ENCODE measurements around the gene AMOT. TPM values are rescaled to one million over a fixed set of nuclear protein-coding genes. Genes with fewer than 3 reads are reported as not detected.

Gene AMOT, protein sequence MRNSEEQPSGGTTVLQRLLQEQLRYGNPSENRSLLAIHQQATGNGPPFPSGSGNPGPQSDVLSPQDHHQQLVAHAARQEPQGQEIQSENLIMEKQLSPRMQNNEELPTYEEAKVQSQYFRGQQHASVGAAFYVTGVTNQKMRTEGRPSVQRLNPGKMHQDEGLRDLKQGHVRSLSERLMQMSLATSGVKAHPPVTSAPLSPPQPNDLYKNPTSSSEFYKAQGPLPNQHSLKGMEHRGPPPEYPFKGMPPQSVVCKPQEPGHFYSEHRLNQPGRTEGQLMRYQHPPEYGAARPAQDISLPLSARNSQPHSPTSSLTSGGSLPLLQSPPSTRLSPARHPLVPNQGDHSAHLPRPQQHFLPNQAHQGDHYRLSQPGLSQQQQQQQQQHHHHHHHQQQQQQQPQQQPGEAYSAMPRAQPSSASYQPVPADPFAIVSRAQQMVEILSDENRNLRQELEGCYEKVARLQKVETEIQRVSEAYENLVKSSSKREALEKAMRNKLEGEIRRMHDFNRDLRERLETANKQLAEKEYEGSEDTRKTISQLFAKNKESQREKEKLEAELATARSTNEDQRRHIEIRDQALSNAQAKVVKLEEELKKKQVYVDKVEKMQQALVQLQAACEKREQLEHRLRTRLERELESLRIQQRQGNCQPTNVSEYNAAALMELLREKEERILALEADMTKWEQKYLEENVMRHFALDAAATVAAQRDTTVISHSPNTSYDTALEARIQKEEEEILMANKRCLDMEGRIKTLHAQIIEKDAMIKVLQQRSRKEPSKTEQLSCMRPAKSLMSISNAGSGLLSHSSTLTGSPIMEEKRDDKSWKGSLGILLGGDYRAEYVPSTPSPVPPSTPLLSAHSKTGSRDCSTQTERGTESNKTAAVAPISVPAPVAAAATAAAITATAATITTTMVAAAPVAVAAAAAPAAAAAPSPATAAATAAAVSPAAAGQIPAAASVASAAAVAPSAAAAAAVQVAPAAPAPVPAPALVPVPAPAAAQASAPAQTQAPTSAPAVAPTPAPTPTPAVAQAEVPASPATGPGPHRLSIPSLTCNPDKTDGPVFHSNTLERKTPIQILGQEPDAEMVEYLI
- total RNA-seq = 10 to 100 TPM in 1 of 6 donors, 1 to 10 TPM in 5; 4.5 to 14.4 (median 5.7) TPM
- 1 to 10 TPM; 1.1 to 2.8 TPM for polyA plus RNA-seq

DNA sequence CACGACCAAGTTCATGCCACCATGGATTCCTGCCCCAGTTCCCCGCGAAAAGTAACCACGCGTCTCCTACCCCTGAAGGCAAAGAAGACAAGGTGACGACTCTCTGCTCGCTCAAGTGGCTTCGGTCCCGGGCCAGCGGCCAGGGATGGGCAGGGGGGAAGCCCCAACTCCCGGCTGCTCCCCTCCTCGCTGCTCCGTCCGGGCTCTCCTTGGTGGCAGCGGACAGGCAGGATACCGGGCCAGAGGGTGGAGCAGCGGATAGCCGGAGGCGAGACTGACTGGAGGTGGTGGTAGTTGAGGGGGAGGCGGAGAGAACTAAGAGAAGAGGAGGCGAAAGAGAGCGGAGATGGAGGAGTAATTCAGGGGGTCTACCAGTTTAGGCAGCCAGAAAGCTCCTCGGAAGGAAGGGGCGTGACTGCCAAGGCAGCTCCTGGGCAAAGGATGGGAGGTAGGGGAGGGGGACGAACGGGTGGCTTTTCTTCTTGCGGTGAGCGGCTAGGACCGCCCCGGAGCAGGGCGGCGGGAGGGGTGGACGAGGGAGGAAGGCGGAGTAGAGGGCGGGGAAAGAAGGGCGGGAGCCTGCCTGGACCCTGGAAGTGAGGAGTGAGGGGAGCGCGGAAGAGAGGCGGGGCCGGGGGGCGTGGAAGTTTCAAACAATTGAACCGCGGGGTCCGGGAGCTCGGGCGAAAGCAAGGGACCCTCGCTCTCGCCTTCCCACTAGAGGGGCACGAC is at the start of gene AMOT:
TSS of gene AMOT (minus strand) at position 450 of the 732 bp plus-strand sequence. CDS start 17,705 bp downstream, outside the sequence.
- 1 to 15% methylated on average over 40 to 49 of the region's 49 CpGs for WGBS, 2 donors

DNA sequence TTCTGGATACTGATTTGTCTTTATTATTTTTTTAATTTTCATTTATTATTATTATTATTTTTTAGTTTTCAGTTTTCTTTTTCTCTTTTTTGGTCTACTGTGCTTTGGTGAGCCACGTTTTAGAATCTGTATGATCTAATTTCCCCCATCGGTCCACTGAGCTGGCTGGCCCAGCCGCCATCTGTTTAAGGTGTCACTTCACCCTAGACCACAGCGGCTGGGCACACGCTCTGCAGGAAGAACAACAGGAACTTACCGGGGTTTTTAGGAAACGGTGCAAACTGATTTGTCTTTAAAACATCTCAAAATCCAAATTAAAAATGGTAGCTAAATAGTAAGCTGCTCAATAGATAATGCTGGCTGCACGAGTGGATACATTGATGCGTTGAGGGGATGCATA is 48.8 kb upstream of the AMOT start:
- intact Hi-C loops (cut with DNase I) = no loop called here
- no peak for FAIRE-seq
- H3K27me3 ChIP-seq = peaks cover 0 to 13% (median 0%) of the 10 kb centered on the region in 4 donors
- H3K9me3 ChIP-seq = no peaks in the 10 kb centered on the region
- ATAC-seq = no peak
- H3K4me1 ChIP-seq = no peaks in the 10 kb centered on the region
- H3K36me3 ChIP-seq = no peaks in the 10 kb centered on the region
- no peak overlapping the region for H3K4me3 ChIP-seq
- DNase-seq = no peak
- no peak overlapping the region for H3K27ac ChIP-seq
- TF ChIP-seq, protein P1, sequence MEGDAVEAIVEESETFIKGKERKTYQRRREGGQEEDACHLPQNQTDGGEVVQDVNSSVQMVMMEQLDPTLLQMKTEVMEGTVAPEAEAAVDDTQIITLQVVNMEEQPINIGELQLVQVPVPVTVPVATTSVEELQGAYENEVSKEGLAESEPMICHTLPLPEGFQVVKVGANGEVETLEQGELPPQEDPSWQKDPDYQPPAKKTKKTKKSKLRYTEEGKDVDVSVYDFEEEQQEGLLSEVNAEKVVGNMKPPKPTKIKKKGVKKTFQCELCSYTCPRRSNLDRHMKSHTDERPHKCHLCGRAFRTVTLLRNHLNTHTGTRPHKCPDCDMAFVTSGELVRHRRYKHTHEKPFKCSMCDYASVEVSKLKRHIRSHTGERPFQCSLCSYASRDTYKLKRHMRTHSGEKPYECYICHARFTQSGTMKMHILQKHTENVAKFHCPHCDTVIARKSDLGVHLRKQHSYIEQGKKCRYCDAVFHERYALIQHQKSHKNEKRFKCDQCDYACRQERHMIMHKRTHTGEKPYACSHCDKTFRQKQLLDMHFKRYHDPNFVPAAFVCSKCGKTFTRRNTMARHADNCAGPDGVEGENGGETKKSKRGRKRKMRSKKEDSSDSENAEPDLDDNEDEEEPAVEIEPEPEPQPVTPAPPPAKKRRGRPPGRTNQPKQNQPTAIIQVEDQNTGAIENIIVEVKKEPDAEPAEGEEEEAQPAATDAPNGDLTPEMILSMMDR (IDR thresholded peaks at IDR 0.05) = no peak
- WGBS, 2 donors = 61 to 73% methylated on average over 9 of the region's 9 CpGs

More for the DNA sequence above, at the start of gene AMOT:
- peak within 1 kb of the TSS; percentile 19 to 82 (median 64) for H3K27ac ChIP-seq
- no peak for FAIRE-seq
- peak; percentile 89 to 95 (median 90) for ATAC-seq
- peak; percentile 60 to 84 (median 76) for DNase-seq
- no peaks in the 10 kb centered on the region for H3K36me3 ChIP-seq
- TF ChIP-seq, protein P1 (IDR thresholded peaks at IDR 0.05) = no peak
- H3K27me3 ChIP-seq = peaks cover 0 to 9% (median 2%) of the 10 kb centered on the region in 4 donors
- intact Hi-C loops (cut with DNase I) = no loop called here
- no peaks in the 10 kb centered on the region for H3K4me1 ChIP-seq
- H3K4me3 ChIP-seq = peak within 1 kb of the TSS; percentile 33 to 68 (median 53)
- no peaks in the 10 kb centered on the region for H3K9me3 ChIP-seq

DNA sequence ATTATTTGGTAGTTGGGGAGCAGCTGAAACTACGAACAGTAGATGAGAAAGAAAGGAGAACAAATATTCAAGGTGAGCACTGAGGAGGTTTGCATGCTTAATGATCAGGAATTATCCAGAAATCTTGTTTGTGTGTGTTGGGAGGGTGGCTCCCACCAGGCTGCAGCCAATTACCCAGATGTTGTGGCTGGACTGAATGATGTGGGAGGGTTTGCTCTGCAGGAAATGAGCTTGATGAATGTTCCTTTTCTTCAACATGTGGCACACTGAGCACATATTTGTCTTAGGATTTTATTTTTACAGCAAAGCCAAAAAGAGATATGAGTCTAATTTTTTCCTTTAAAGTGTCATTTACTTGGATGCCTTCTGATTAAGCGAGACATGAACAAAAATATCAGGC is 48.3 kb upstream of the AMOT start:
- ATAC-seq = no peak
- Histone ChIP-seq H3K4me1 (no peaks in the 10 kb centered on the region), H3K27me3 (peaks cover 0 to 13% (median 0%) of the 10 kb centered on the region in 4 donors), H3K9me3 (no peaks in the 10 kb centered on the region), H3K27ac (no peak overlapping the region), H3K36me3 (no peaks in the 10 kb centered on the region), H3K4me3 (no peak overlapping the region)
- TF ChIP-seq, protein P1 (IDR thresholded peaks at IDR 0.05) = no peak
- no peak for DNase-seq
- intact Hi-C loops (cut with DNase I) = no loop called here
- WGBS, 2 donors = 41 to 62% methylated on average over 2 of the region's 2 CpGs
- FAIRE-seq = no peak

DNA sequence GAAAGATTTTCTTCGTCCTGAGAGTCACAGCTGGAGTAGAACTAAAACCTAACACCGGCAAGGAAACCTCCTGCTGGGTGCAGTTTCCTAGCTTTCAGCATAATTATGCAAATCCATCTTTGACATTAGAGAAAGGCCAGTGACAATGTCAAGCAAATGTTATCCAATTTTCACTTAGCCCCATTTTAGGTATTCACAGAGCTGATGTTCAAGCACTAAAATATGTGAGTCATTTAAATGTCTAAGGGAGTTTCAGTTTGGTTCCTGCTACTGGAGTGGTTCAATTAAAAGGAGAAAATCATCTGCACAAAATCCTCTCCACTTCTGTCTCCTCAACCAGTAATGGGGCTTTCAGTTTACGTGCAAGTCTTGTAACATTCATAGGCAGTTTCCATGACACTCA is 37.1 kb upstream of the AMOT start:
- H3K4me1 ChIP-seq = no peaks in the 10 kb centered on the region
- H3K27ac ChIP-seq = no peak overlapping the region
- DNase-seq = no peak
- no peak for ATAC-seq
- H3K9me3 ChIP-seq = no peaks in the 10 kb centered on the region
- FAIRE-seq = no peak
- H3K4me3 ChIP-seq = no peak overlapping the region
- WGBS, 2 donors = 45 to 74% methylated on average over 3 of the region's 3 CpGs
- H3K27me3 ChIP-seq = peaks cover 0 to 13% (median 5%) of the 10 kb centered on the region in 4 donors
- TF ChIP-seq, protein P1 (IDR thresholded peaks at IDR 0.05) = no peak
- intact Hi-C loops (cut with DNase I) = no loop called here
- no peaks in the 10 kb centered on the region for H3K36me3 ChIP-seq

Data from pancreas (tissue), 10 donors.